ENCODE data around the gene TCEA3. TPM values are rescaled to one million over a fixed set of nuclear protein-coding genes. Genes with fewer than 3 reads are reported as not detected.
"Not testable (repeated sequence)": the region's sequence is repeated elsewhere in the genome, so short reads cannot be mapped to it uniquely, and the experiment has no call there.

Gene TCEA3
- total RNA-seq, 4 donors from 2014 or later = 9.1 to 30.7 (median 25.1) TPM

GRCh38 chr1:23376890-23377811 is 47.4 kb downstream of the TCEA3 start:
- H3K27me3 ChIP-seq = no peaks in the 10 kb centered on the region
- H3K36me3 ChIP-seq = peaks cover 0 to 17% (median 0%) of the 10 kb centered on the region in 3 donors
- peaks cover 3 to 67% (median 17%) of the 10 kb centered on the region in 3 donors for H3K4me1 ChIP-seq
- no peak for DNase-seq
- no peaks in the 10 kb centered on the region for H3K9me3 ChIP-seq
- no peak overlapping the region for H3K4me3 ChIP-seq
- no peak for TF ChIP-seq POLR2A (IDR thresholded peaks at IDR 0.05)
- TF ChIP-seq CTCF (IDR thresholded peaks at IDR 0.05) = no peak
- WGBS, 2 donors = 33 to 35% methylated on average over 18 to 19 of the region's 19 CpGs
- peak overlapping the region; percentile 71 to 87 (median 86) for H3K27ac ChIP-seq
- intact Hi-C loops (cut with DNase I) = no loop called here

GRCh38 chr1:23374079-23374735 is 50.3 kb downstream of the TCEA3 start:
- 82 to 90% methylated on average over 3 to 12 of the region's 12 CpGs for WGBS, 2 donors
- intact Hi-C loops (cut with DNase I); H3K4me3 ChIP-seq; H3K36me3 ChIP-seq; H3K9me3 ChIP-seq; DNase-seq; H3K27ac ChIP-seq; H3K27me3 ChIP-seq: not testable (repeated sequence)
- peaks cover 22 to 90% (median 40%) of the 10 kb centered on the region in 3 donors for H3K4me1 ChIP-seq

GRCh38 chr1:23371987-23372880 is 52.3 kb downstream of the TCEA3 start:
- intact Hi-C loops (cut with DNase I) = no loop called here
- Histone ChIP-seq H3K4me3 (no peak overlapping the region), H3K9me3 (no peaks in the 10 kb centered on the region), H3K27me3 (no peaks in the 10 kb centered on the region), H3K27ac (peak overlapping the region in 3 of 4 donors; percentile 2 to 100 (median 99)), H3K36me3 (no peaks in the 10 kb centered on the region), H3K4me1 (peaks cover 22 to 78% (median 35%) of the 10 kb centered on the region in 3 donors)
- DNase-seq = no peak
- TF ChIP-seq CTCF (IDR thresholded peaks at IDR 0.05) (no peak), POLR2A (IDR thresholded peaks at IDR 0.05) (no peak)
- WGBS, 2 donors = 60 to 63% methylated on average over 12 to 13 of the region's 13 CpGs

- intact Hi-C loops (cut with DNase I) = no loop called here
- Histone ChIP-seq H3K27ac (peak overlapping the region; percentile 96 to 100 (median 98)), H3K27me3 (no peaks in the 10 kb centered on the region), H3K9me3 (no peaks in the 10 kb centered on the region), H3K36me3 (peaks cover 0 to 6% (median 0%) of the 10 kb centered on the region in 3 donors), H3K4me3 (peak overlapping the region in 3 of 4 donors; percentile 18 to 79 (median 76)), H3K4me1 (peaks cover 22 to 78% (median 28%) of the 10 kb centered on the region in 3 donors)
- TF ChIP-seq CTCF (IDR thresholded peaks at IDR 0.05) (no peak), POLR2A (IDR thresholded peaks at IDR 0.05) (no peak)
- 26 to 32% methylated on average over 6 to 13 of the region's 13 CpGs for WGBS, 2 donors
- no peak for DNase-seq
Measured at GRCh38 chr1:23370709-23371584, 53.6 kb downstream of the TCEA3 start.
